Gastrocnemius medialis (tissue), 4 donors: ENCODE measurements around the gene COPS6. TPM values are rescaled to one million over a fixed set of nuclear protein-coding genes. Genes with fewer than 3 reads are reported as not detected.

ENCODE experiments used
- ATAC-seq, 2 donors: fragments of 150-250 bp; one replicate each; pipeline ENCODE4 v1.9.1; 2016
- DNase-seq, 2 donors: peaks; one replicate each; pipeline ENCODE4 v3.0.0-alpha.2; 2019
- H3K27ac ChIP-seq, 4 donors: fragments of 200-600 bp; sonication (generic); 1 replicate in 1 of 4; 2 replicates in 3 of 4; pipeline ENCODE4 v1.5.1; 2016 to 2018; ENCODE audit warnings: mild to moderate bottlenecking in 2 of 4, moderate library complexity in 1 of 4
- H3K27me3 ChIP-seq, 3 donors: fragments of 200-600 bp; sonication (generic) in 2 of 3; 1 replicate in 1 of 3; 2 replicates in 2 of 3; pipeline versions ENCODE4 v1.5.1 to v1.6.0; 2016 to 2019; ENCODE audit warnings: mild to moderate bottlenecking in 1 of 3, moderate library complexity in 1 of 3
- H3K36me3 ChIP-seq, 2 donors: fragments of 200-600 bp; sonication (generic) in 1 of 2; one replicate each; pipeline ENCODE4 v1.5.1; 2017 to 2018
- H3K4me1 ChIP-seq, 2 donors: fragments of 200-600 bp; sonication (generic) in 1 of 2; one replicate each; pipeline ENCODE4 v1.5.1; 2016 to 2017; ENCODE audit warnings: mild to moderate bottlenecking in 2 of 2
- H3K4me3 ChIP-seq, 4 donors: fragments of 200-600 bp; sonication (generic) in 3 of 4; 1 replicate in 1 of 4; 2 replicates in 3 of 4; pipeline ENCODE4 v1.5.1; 2016 to 2019; ENCODE audit warnings: mild to moderate bottlenecking in 2 of 4
- H3K9me3 ChIP-seq, 3 donors: fragments of 200-600 bp; sonication (generic) in 2 of 3; 1 replicate in 1 of 3; 2 replicates in 2 of 3; pipeline ENCODE4 v1.5.1; 2016 to 2019
- POLR2A ChIP-seq, 2 donors: fragments of 450-650 bp; IDR thresholded peaks; one replicate each; pipeline ENCODE4 v1.6.1; 2017; ENCODE audit warnings: antibody characterized with exemption in 2 of 2, mild to moderate bottlenecking in 2 of 2, moderate library complexity in 2 of 2
- in situ Hi-C, 4 donors: fragments of 200-750 bp; cut with MboI; loops; one replicate each; pipeline versions ENCODE4 v1.15.0 to v1.8.0; 2017; ENCODE audit warnings: low sequenced_read_pairs in 4 of 4
- intact Hi-C: fragments of 100-400 bp; cut with DNase I; formaldehyde crosslinking; loops from one replicate; pipeline ENCODE4 v1.15.1; 2023; ENCODE audit warnings: low total_unique reads
- total RNA-seq, 4 donors: library from RNA; depleted of rRNA; stranded (reverse); fragments of >200 nt; gene quantifications; one replicate each; pipeline versions ENCODE4 v1.1.0 to v1.2.3, GENCODE V29; 2016
- TF ChIP-seq, protein P1 (sequence below), 5 experiments: fragments of 450-650 bp in 3 of 5; fragments of 200-600 bp in 2 of 5; sonication (generic) in 2 of 5; IDR thresholded peaks in 4 of 5; conservative IDR thresholded peaks in 1 of 5; 1 replicate in 4 of 5; 2 replicates in 1 of 5; pipeline ENCODE4 v1.5.1; 2016 to 2019; ENCODE audit warnings: antibody characterized with exemption in 5 of 5, mild to moderate bottlenecking in 3 of 5, moderate library complexity in 3 of 5

Gene COPS6
- total RNA-seq, 4 donors from 2014 or later = 32.6 to 57.9 (median 39.4) TPM

DNA sequence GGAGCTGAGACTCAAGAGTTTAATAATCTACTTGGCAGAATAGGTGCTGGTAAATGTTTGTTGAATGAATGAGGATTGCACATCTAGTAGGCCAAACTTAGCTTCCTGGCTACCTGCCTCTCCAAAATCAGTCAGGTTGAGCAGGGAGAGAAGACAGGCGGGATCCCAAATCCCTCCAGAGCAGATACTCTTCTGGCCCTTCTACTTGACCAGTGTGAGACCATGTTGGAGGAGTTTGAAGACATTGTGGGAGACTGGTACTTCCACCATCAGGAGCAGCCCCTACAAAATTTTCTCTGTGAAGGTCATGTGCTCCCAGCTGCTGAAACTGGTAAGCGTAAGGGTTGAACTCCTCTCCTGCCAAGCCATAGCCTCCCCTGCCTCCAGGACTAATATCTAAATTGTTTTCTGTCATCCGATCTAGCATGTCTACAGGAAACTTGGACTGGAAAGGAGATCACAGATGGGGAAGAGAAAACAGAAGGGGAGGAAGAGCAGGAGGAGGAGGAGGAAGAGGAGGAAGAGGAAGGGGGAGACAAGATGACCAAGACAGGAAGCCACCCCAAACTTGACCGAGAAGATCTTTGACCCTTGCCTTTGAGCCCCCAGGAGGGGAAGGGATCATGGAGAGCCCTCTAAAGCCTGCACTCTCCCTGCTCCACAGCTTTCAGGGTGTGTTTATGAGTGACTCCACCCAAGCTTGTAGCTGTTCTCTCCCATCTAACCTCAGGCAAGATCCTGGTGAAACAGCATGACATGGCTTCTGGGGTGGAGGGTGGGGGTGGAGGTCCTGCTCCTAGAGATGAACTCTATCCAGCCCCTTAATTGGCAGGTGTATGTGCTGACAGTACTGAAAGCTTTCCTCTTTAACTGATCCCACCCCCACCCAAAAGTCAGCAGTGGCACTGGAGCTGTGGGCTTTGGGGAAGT lies 35.8 kb downstream of the COPS6 start:
- in situ Hi-C loops = loop anchor here in 2 of 4 donors (10.0 to 25.0 kb wide), 2 partner anchors 130 to 213 kb away; no protein-coding TSS in a partner anchor
- H3K27ac ChIP-seq = peak overlapping the region in 1 of 4 donors; percentile 31
- H3K27me3 ChIP-seq = no peaks in the 10 kb centered on the region

DNA sequence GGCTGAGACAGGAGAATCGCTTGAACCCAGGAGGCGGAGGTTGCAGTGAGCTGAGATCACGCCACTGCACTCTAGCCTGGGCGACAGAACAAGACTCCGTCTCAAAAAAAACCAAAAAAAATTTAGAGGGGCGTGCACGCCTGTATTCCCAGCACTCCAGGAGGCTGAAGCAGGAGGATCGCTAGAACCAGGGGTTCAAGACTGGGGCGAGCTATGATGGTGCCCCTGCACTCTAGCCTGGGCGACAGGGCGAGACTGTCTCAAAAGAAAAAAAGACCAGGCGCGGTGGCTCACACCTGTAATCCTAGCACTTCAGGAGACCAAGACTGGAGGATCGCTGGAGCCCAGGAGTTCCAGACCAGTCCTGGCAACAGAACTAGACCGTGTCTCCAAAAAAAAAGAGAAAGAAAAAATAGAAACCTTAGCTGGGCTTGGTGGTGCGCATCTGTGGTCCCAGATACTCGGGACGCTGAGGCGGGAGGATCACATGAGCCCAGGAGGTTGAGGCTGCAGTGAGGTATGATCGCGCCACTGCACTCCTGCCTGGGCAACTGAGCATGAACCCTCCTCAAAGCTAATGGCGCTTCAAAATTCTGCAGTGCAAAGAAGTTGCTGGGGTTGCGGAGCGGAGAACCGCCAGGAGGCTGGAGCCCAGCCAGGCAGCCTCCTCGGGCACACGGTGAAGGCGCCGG lies 37.6 kb downstream of the COPS6 start:
- intact Hi-C loops (loop anchor here (5.0 to 10.0 kb wide), 3 partner anchors 39 to 134 kb away; partner anchors contain the start of genes COPS6 and ZKSCAN1), in situ Hi-C loops (loop anchor here in 2 of 4 donors (10.0 to 25.0 kb wide), 2 partner anchors 132 to 211 kb away; no protein-coding TSS in a partner anchor)
- Histone ChIP-seq H3K36me3 (no peaks in the 10 kb centered on the region), H3K4me1 (peaks cover 11 to 22% of the 10 kb centered on the region in 2 donors), H3K9me3 (no peaks in the 10 kb centered on the region), H3K27me3 (no peaks in the 10 kb centered on the region), H3K27ac (peak overlapping the region; percentile 90 to 96 (median 92)), H3K4me3 (peak overlapping the region; percentile 75 to 94 (median 84))
- DNase-seq = no peak
- ATAC-seq = peak; percentile 41 to 42
- no peak for TF ChIP-seq POLR2A (IDR thresholded peaks at IDR 0.05)
- TF ChIP-seq, protein P1, sequence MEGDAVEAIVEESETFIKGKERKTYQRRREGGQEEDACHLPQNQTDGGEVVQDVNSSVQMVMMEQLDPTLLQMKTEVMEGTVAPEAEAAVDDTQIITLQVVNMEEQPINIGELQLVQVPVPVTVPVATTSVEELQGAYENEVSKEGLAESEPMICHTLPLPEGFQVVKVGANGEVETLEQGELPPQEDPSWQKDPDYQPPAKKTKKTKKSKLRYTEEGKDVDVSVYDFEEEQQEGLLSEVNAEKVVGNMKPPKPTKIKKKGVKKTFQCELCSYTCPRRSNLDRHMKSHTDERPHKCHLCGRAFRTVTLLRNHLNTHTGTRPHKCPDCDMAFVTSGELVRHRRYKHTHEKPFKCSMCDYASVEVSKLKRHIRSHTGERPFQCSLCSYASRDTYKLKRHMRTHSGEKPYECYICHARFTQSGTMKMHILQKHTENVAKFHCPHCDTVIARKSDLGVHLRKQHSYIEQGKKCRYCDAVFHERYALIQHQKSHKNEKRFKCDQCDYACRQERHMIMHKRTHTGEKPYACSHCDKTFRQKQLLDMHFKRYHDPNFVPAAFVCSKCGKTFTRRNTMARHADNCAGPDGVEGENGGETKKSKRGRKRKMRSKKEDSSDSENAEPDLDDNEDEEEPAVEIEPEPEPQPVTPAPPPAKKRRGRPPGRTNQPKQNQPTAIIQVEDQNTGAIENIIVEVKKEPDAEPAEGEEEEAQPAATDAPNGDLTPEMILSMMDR (IDR thresholded peaks at IDR 0.05 in 4 of 5, conservative IDR thresholded peaks at IDR 0.05 in 1 of 5) = no peak

More for the DNA sequence above, 35.8 kb downstream of the COPS6 start:
- H3K36me3 ChIP-seq = no peaks in the 10 kb centered on the region
- intact Hi-C loops = loop anchor here (5.0 to 10.0 kb wide), 3 partner anchors 37 to 132 kb away; partner anchors contain the start of genes COPS6 and ZKSCAN1
- DNase-seq (no peak), ATAC-seq (no peak)
- no peak overlapping the region for H3K4me3 ChIP-seq
- TF ChIP-seq, protein P1 (IDR thresholded peaks at IDR 0.05 in 4 of 5, conservative IDR thresholded peaks at IDR 0.05 in 1 of 5) = no peak
- TF ChIP-seq POLR2A (IDR thresholded peaks at IDR 0.05) = no peak
- no peaks in the 10 kb centered on the region for H3K9me3 ChIP-seq
- peaks cover 20 to 23% of the 10 kb centered on the region in 2 donors for H3K4me1 ChIP-seq

DNA sequence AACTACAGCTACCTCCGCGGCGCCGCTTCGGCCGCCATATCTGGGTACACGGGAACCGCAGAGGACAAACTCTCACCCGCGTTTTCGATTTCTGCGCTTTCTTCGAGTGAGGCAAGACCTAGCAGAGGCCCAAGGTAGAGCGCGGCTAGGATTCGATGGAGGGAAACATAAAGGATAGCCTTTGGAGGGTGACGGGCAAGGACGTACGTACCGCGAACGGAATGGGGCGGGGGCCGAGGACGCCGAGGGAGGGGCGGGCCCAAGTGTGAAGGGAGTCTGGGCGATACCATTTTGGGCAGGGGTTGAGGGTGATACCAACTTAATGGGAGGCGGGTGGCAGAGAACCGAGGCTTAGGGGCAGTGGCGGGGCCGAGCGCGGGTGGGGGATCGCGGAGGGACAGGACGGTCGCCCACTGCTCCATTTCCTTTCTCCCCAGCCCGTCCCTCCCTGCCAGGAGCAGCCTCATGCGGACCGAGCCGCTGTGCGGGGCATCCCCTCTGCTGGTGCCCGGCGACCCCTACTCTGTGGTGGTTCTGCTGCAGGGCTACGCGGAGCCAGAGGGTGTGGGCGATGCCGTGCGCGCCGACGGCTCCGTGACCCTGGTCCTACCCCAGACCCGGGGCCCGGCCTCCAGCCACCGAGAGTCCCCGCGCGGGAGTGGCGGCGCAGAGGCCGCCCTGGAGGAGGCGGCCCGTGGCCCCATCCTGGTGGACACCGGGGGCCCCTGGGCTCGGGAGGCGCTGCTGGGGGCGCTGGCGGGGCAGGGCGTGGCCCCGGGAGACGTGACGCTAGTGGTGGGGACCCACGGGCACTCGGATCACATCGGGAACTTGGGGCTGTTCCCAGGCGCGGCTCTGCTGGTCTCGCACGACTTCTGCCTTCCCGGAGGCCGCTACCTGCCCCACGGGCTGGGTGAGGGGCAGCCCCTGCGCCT lies 38.4 kb downstream of the COPS6 start, which contains the start of gene MBLAC1:
Gene MBLAC1, plus strand, starts transcription at position 37 of the 935 bp plus-strand sequence. Its CDS starts 429 bp downstream, at position 466.
- H3K27ac ChIP-seq = peak within 1 kb of the TSS; percentile 90 to 96 (median 92)
- peak within 1 kb of the TSS; percentile 75 to 94 (median 84) for H3K4me3 ChIP-seq
- DNase-seq (peak; percentile 82 to 84), ATAC-seq (peak; percentile 93 to 94)
- TF ChIP-seq, protein P1 (IDR thresholded peaks at IDR 0.05 in 4 of 5, conservative IDR thresholded peaks at IDR 0.05 in 1 of 5) = no peak
- no peak for TF ChIP-seq POLR2A (IDR thresholded peaks at IDR 0.05)
- peaks cover 11 to 22% of the 10 kb centered on the region in 2 donors for H3K4me1 ChIP-seq
- in situ Hi-C loops = loop anchor here in 2 of 4 donors (10.0 to 25.0 kb wide), 2 partner anchors 132 to 210 kb away; no protein-coding TSS in a partner anchor
- no peaks in the 10 kb centered on the region for H3K9me3 ChIP-seq
- H3K36me3 ChIP-seq = no peaks in the 10 kb centered on the region
- H3K27me3 ChIP-seq = no peaks in the 10 kb centered on the region
- intact Hi-C loops = loop anchor here (1.0 to 10.0 kb wide), 5 partner anchors 8 to 135 kb away; partner anchors contain the start of genes AP4M1, CNPY4, COPS6 and MCM7
